Measurements from ENCODE around the gene FAR2. TPM values are rescaled to one million over a fixed set of nuclear protein-coding genes. Genes with fewer than 3 reads are reported as not detected.

Gene FAR2
- total and polyA plus RNA-seq, 8 donors: 1.7 to 96.7 (median 3.3) TPM; not detected in 1

GRCh38 chr12:29208060-29208459 is 59.0 kb downstream of the FAR2 start:
- intact Hi-C loops (cut with DNase I; ENCODE audit: low total_unique reads): no loop called here
- Histone ChIP-seq H3K27ac (peak overlapping the region in 1 of 5 donors; percentile 14), H3K4me1 (peaks cover 0 to 5% (median 0%) of the 10 kb centered on the region in 4 donors), H3K9me3 (no peaks in the 10 kb centered on the region), H3K4me3 (no peak overlapping the region), H3K36me3 (no peaks in the 10 kb centered on the region), H3K27me3 (no peaks in the 10 kb centered on the region)
- no peak for DNase-seq
- WGBS, 5 donors: 74 to 82% (median 80%) methylated on average over 2 of the region's 2 CpGs
- no peak for TF ChIP-seq POLR2A (IDR thresholded peaks at IDR 0.05)
- no peak for TF ChIP-seq POLR2AphosphoS5 (IDR thresholded peaks at IDR 0.05)
- no peak for TF ChIP-seq EP300 (IDR thresholded peaks at IDR 0.05)
- no peak for TF ChIP-seq CTCF (IDR thresholded peaks at IDR 0.05)

- peak in 1 of 2 donors; percentile 15 for DNase-seq
- Histone ChIP-seq H3K9me3 (no peaks in the 10 kb centered on the region), H3K27me3 (no peaks in the 10 kb centered on the region), H3K4me3 (no peak overlapping the region), H3K27ac (no peak overlapping the region), H3K4me1 (peaks cover 0 to 5% (median 0%) of the 10 kb centered on the region in 4 donors), H3K36me3 (no peaks in the 10 kb centered on the region)
- WGBS, 5 donors: 63 to 73% (median 68%) methylated on average over 3 of the region's 3 CpGs
- intact Hi-C loops (cut with DNase I; ENCODE audit: low total_unique reads): no loop called here
- no peak for TF ChIP-seq POLR2A (IDR thresholded peaks at IDR 0.05)
- TF ChIP-seq CTCF (IDR thresholded peaks at IDR 0.05): no peak
- TF ChIP-seq POLR2AphosphoS5 (IDR thresholded peaks at IDR 0.05): no peak
- TF ChIP-seq EP300 (IDR thresholded peaks at IDR 0.05): no peak
These were observed 60.0 kb downstream of the FAR2 start for GRCh38 chr12:29208936-29209701.

- intact Hi-C loops (cut with DNase I; ENCODE audit: low total_unique reads): no loop called here
- no peak overlapping the region for H3K27ac ChIP-seq
- 69 to 83% (median 77%) methylated on average over 2 of the region's 2 CpGs for WGBS, 5 donors
These were observed 62.6 kb downstream of the FAR2 start for GRCh38 chr12:29211696-29212095.

More at GRCh38 chr12:29211696-29212095, 62.6 kb downstream of the FAR2 start:
- TF ChIP-seq POLR2A (IDR thresholded peaks at IDR 0.05) (no peak), CTCF (IDR thresholded peaks at IDR 0.05) (no peak), EP300 (IDR thresholded peaks at IDR 0.05) (no peak), POLR2AphosphoS5 (IDR thresholded peaks at IDR 0.05) (no peak)
- Histone ChIP-seq H3K4me1 (peaks cover 0 to 5% (median 0%) of the 10 kb centered on the region in 4 donors), H3K4me3 (no peak overlapping the region), H3K27me3 (no peaks in the 10 kb centered on the region), H3K36me3 (no peaks in the 10 kb centered on the region), H3K9me3 (no peaks in the 10 kb centered on the region)
- DNase-seq: no peak
